OCI-LY7 (cell line): ENCODE measurements around the gene LY86.

Source experiments
- CTCF ChIP-seq: fragments of 200-600 bp; sonication (generic); conservative IDR thresholded peaks from 2 replicates; pipeline ENCODE4 v1.5.1; 2014; ENCODE audit warnings: mild to moderate bottlenecking, antibody characterized with exemption, low read length, moderate library complexity, mixed read lengths
- EZH2phosphoT487 ChIP-seq: fragments of 200-600 bp; sonication (generic); IDR thresholded peaks from 2 replicates; pipeline ENCODE4 v1.6.1; 2018; ENCODE audit warnings: low read depth, borderline replicate concordance, mild to moderate bottlenecking, mixed run types, antibody characterized with exemption, low read length, moderate library complexity, mixed read lengths

GRCh38 chr6:6596529-6597328 is 8.2 kb downstream of the LY86 start:
- TF ChIP-seq CTCF: no peak
- no peak for TF ChIP-seq EZH2phosphoT487
